ENCODE results near the gene GABRQ. TPM values are rescaled to one million over a fixed set of nuclear protein-coding genes. Genes with fewer than 3 reads are reported as not detected.

GABRQ gene
- under 0.01 TPM in 1 of 2 replicates, not detected in the other for total RNA-seq
- polyA plus RNA-seq, result 0.02 TPM in 1 of 2 replicates, not detected in the other
- polyA plus RNA-seq (2012), result 0.01 TPM in 1 of 2 replicates, not detected in the other
- polyA minus RNA-seq (ENCODE audit: low replicate concordance), result not detected in 2 replicates

DNA sequence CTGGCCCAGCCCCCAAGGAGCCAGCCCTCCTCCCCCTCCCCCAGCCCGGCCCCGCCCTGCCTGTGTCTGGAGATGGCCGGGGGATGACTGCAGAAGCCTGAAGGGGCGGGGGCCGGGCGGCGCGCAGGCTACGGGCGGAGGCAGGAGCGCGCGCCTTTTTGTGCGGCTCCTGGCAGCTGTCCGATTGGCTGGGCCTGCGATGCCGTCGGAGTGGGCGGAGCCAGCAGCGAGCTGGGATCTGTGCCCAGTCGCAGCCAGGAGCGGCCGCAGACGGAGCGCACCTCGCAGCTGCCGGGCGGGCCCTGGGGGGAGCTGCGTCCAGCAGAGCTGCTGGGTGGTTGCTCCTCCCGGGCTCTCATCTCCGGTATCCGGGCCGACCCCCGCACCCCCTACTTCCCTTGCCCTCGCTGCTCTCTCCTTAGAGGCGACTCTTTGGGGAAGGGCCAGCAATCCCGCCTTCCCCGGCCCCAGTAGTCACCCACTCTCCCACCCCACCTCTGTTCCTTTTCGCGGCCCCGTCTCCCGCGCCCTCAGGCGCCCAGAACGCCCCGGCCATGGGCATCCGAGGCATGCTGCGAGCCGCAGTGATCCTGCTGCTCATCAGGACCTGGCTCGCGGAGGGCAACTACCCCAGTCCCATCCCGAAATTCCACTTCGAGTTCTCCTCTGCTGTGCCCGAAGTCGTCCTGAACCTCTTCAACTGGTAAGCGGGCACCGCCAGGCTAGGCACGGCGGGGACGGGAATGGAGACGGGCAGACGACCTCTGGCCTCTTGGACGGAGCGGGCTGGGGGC is at the start of gene GABRQ:
Gene GABRQ, plus strand, starts transcription at position 247 of the 794 bp plus-strand sequence. Its CDS starts 308 bp downstream, at position 555.
- Histone ChIP-seq H4K20me1 (ENCODE audit: control insufficient read depth, extremely low read depth, insufficient read depth, low read length) (no peaks in the 10 kb centered on the region), H3K9ac (ENCODE audit: insufficient read depth, low read length) (no peak within 1 kb of the TSS), H3K4me3 (replicated peaks in 1 of 4; ENCODE audit: control extremely low read depth in 1 of 4, insufficient read depth in 1 of 4, low read depth in 3 of 4, low read length in 4 of 4) (no peak within 1 kb of the TSS), H3K9me3 (ENCODE audit: control insufficient read depth, insufficient read depth, low read depth, low read length) (no peaks in the 10 kb centered on the region), H3K4me1 (ENCODE audit: control insufficient read depth, extremely low read depth, insufficient read depth, low read length) (no peaks in the 10 kb centered on the region), H3K36me3 (ENCODE audit: control insufficient read depth, insufficient read depth, low read length) (no peaks in the 10 kb centered on the region), H3K4me2 (ENCODE audit: extremely low read depth, insufficient read depth, low read length) (no peak within 1 kb of the TSS), H3K27ac (ENCODE audit: insufficient read depth, low read length) (no peak within 1 kb of the TSS), H2AFZ (ENCODE audit: low read length) (no peak within 1 kb of the TSS), H3K27me3 (ENCODE audit: control insufficient read depth, insufficient read depth, low read length) (no peaks in the 10 kb centered on the region), H3K79me2 (ENCODE audit: control insufficient read depth, insufficient read depth, low read length) (no peaks in the 10 kb centered on the region)
- TF ChIP-seq CTCF (conservative IDR thresholded peaks at IDR 0.05 in 1 of 2, IDR thresholded peaks at IDR 0.05 in 1 of 2; ENCODE audit: low read depth in 1 of 2, low read length in 2 of 2) (no peak), EZH2 (IDR thresholded peaks at IDR 0.05; ENCODE audit: low read length, missing control alignments) (no peak)
- DNase-seq (ENCODE audit: low read depth in 2 of 2), result peak; percentile 3 to 65

DNA sequence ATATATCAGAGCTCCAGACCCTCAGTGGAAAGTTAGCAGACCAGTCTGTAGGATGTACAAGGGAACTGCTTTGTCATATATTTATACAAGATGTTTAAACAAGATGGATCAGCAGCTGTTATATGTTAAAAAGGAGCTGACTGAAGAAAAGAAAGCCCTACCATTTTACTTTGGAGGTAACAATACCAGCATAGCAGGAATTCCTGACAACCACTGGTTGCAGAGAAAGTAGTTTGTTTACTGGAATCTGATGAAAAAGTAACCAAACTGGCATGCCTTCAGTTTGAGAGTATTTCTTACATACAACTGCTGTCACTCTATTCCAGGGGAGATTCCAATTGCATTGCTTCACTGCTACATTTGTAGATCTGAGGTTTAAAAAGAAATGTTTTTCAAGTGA is 49.5 kb upstream of the GABRQ start:
- peak in 1 of 2 donors; percentile 61 for DNase-seq (ENCODE audit: low read depth in 2 of 2)
- Histone ChIP-seq H3K9ac (ENCODE audit: insufficient read depth, low read length) (no peak overlapping the region), H3K4me1 (ENCODE audit: control insufficient read depth, extremely low read depth, insufficient read depth, low read length) (no peaks in the 10 kb centered on the region), H3K9me3 (ENCODE audit: control insufficient read depth, insufficient read depth, low read depth, low read length) (no peaks in the 10 kb centered on the region), H3K4me3 (replicated peaks in 1 of 4; ENCODE audit: control extremely low read depth in 1 of 4, insufficient read depth in 1 of 4, low read depth in 3 of 4, low read length in 4 of 4) (no peak overlapping the region), H2AFZ (ENCODE audit: low read length) (no peak overlapping the region), H3K27ac (ENCODE audit: insufficient read depth, low read length) (no peak overlapping the region), H3K27me3 (ENCODE audit: control insufficient read depth, insufficient read depth, low read length) (no peaks in the 10 kb centered on the region), H3K79me2 (ENCODE audit: control insufficient read depth, insufficient read depth, low read length) (no peaks in the 10 kb centered on the region), H4K20me1 (ENCODE audit: control insufficient read depth, extremely low read depth, insufficient read depth, low read length) (no peaks in the 10 kb centered on the region), H3K4me2 (ENCODE audit: extremely low read depth, insufficient read depth, low read length) (no peak overlapping the region), H3K36me3 (ENCODE audit: control insufficient read depth, insufficient read depth, low read length) (no peaks in the 10 kb centered on the region)
- TF ChIP-seq CTCF (conservative IDR thresholded peaks at IDR 0.05 in 1 of 2, IDR thresholded peaks at IDR 0.05 in 1 of 2; ENCODE audit: low read depth in 1 of 2, low read length in 2 of 2) (no peak), EZH2 (IDR thresholded peaks at IDR 0.05; ENCODE audit: low read length, missing control alignments) (no peak)

DNA sequence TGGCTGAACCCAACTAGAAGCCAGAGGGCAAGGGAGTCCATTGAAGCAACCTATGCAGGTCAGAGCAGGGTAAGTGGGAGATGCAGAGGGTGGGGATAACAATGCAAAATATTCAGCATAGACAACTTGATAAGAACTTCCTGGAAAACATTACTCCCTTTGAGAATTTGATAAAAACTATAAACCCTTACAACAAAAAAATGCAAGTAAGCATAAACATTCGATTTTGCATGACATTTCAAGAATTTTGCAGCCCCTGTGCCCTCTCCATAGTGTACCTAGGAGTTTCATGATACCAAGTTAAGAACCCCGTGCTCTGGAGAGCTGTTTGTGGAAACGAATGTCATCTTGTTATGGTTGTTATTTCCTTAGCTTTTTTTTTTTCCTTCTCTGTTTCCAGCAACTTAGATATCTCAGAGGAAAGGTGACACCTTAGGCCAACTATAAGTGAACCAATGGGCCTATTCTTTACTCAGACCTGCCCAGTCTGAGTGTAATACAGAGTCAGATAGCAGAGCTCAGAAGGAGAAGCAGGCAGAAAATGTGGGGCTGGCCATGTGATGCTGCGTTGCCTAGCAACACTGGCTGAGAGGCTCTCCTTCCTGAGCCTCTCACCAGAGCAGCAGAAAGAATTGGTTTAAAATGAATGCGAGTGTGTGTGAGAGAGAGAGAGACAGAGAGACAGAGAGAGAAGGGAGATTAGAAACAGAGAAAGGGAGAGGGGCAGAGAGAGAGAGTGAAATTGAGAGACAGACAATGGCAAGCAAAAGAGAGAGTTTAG is 36.7 kb upstream of the GABRQ start:
- no peaks in the 10 kb centered on the region for H3K27me3 ChIP-seq (ENCODE audit: control insufficient read depth, insufficient read depth, low read length)
- no peak overlapping the region for H3K4me2 ChIP-seq (ENCODE audit: extremely low read depth, insufficient read depth, low read length)
- no peaks in the 10 kb centered on the region for H3K9me3 ChIP-seq (ENCODE audit: control insufficient read depth, insufficient read depth, low read depth, low read length)
- H3K9ac ChIP-seq (ENCODE audit: insufficient read depth, low read length), result no peak overlapping the region
- no peak overlapping the region for H3K27ac ChIP-seq (ENCODE audit: insufficient read depth, low read length)
- no peak overlapping the region for H2AFZ ChIP-seq (ENCODE audit: low read length)
- no peaks in the 10 kb centered on the region for H3K4me1 ChIP-seq (ENCODE audit: control insufficient read depth, extremely low read depth, insufficient read depth, low read length)
- H4K20me1 ChIP-seq (ENCODE audit: control insufficient read depth, extremely low read depth, insufficient read depth, low read length), result no peaks in the 10 kb centered on the region
- peak in 1 of 2 donors; percentile 20 for DNase-seq (ENCODE audit: low read depth in 2 of 2)
- no peaks in the 10 kb centered on the region for H3K36me3 ChIP-seq (ENCODE audit: control insufficient read depth, insufficient read depth, low read length)
- H3K4me3 ChIP-seq (replicated peaks in 1 of 4; ENCODE audit: control extremely low read depth in 1 of 4, insufficient read depth in 1 of 4, low read depth in 3 of 4, low read length in 4 of 4), result no peak overlapping the region
- TF ChIP-seq CTCF (conservative IDR thresholded peaks at IDR 0.05 in 1 of 2, IDR thresholded peaks at IDR 0.05 in 1 of 2; ENCODE audit: low read depth in 1 of 2, low read length in 2 of 2), result no peak
- no peaks in the 10 kb centered on the region for H3K79me2 ChIP-seq (ENCODE audit: control insufficient read depth, insufficient read depth, low read length)

All from fibroblast of lung (primary cell).